A172 (cell line): ENCODE measurements around the gene CBLL1. TPM values are rescaled to one million over a fixed set of nuclear protein-coding genes. Genes with fewer than 3 reads are reported as not detected.

Source experiments
- DNase-seq: peaks from one replicate; pipeline ENCODE4 v3.0.0-alpha.2; 2015; ENCODE audit warnings: low spot score
- total RNA-seq: library from RNA; depleted of rRNA; stranded (reverse); fragments of >200 nt; shearing (Covaris generic); gene quantifications from 2 replicates; pipeline ENCODE4 v1.2.3, GENCODE V29; 2014; rRNA removed

CBLL1 gene
- total RNA-seq, 1 experiment from 2014 or later, result 47.6 TPM

DNA sequence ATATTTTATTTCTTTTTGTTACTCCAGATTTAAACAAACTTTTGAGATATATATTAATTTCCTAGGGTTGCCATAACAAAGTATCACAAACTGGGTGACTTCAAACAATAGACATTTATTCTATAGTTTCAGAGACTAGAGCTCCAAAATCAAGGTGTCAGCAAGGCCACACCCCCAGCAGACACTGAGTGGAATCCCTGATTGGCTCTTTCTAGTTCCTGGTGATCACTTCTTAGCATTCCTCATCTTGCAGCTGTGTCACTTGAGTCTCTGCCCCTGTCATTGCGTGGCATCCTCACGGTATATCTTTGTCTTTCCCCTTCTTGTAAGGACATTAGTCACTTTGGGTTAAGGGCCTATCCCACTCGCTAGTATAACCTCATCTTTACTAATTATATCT lies 66.7 kb downstream of the CBLL1 start:
- no peak for DNase-seq

Other genes starting within 250 kb of the CBLL1 start
- 28.1 and 84.0 TPM in 2 replicates for gene COG5, start 180.2 kb upstream of the CBLL1 start, total RNA-seq
- gene DUS4L, start 180.2 kb upstream of the CBLL1 start, total RNA-seq, result 16.0 and 33.9 TPM in 2 replicates
- 127 and 151 TPM in 2 replicates for gene BCAP29, start 163.9 kb upstream of the CBLL1 start, total RNA-seq
- 0.02 TPM in 1 of 2 replicates, not detected in the other for gene SLC26A4, start 83.3 kb upstream of the CBLL1 start, total RNA-seq
- not detected in 2 replicates for gene SLC26A3, start 59.1 kb downstream of the CBLL1 start, total RNA-seq
- 128 and 363 TPM in 2 replicates for gene DLD, start 147.0 kb downstream of the CBLL1 start, total RNA-seq